ENCODE measurements around the gene SLC25A36.

Gene SLC25A36

DNA sequence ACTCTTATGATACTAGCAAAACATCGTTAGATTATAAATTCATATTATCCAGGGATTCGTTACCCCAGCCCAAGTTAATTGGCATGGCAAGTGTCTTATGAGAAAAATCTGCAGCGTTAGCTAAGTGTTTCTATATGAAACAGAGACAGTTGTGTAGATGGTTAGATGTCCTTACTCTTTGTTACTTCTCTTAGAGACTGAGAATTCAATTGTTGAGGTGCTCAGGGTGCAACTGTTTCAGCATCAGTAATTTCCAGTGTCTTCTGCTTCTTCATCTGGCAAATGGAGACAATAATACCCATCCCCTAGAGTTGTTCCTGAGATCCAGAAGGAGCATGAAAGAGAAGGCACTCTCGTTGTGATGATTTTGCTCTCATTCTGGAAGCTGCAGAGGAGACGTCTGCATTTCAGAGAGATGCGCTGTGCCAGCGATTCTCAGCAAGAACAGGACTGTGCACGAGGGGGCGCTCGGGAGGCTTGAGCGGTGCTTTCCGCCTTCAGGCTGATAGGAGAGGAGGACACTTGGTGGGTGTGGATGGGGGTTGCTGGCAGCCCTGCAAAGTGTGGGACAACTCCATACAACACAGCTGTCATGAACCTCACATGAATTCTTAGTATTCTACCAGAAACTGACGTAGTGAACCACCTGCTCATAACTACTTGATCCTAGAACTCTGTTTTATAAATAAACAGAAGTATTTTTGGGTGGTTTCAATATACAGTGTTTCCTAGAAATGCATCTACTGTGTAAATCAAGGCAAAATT, 69.8 kb downstream of the SLC25A36 start:
- H4K8ac ChIP-seq (ENCODE audit: low read depth, low read length): no peak overlapping the region
- H2BK5ac ChIP-seq (ENCODE audit: low read length): no peak overlapping the region
- no peak overlapping the region for H3K4me3 ChIP-seq (ENCODE audit: low read length in 2 of 2)
- H3K4ac ChIP-seq (ENCODE audit: low read length): no peak overlapping the region
- H2AK5ac ChIP-seq (ENCODE audit: low read depth, low read length): no peak overlapping the region
- no peak overlapping the region for H2BK120ac ChIP-seq (ENCODE audit: low read depth, low read length)
- no peak overlapping the region for H3K4me2 ChIP-seq (ENCODE audit: insufficient read depth, low read length, poor library complexity, severe bottlenecking)
- no peak overlapping the region for H4K91ac ChIP-seq (ENCODE audit: low read depth, low read length, poor library complexity)
- H2BK15ac ChIP-seq (ENCODE audit: low read length): no peak overlapping the region
- no CpG with 5 or more reads among the region's 13 CpGs for WGBS, 2 donors (ENCODE audit: extremely low coverage in 2 of 2, insufficient read length in 2 of 2, insufficient replicate concordance in 1 of 2)
- H3K9me3 ChIP-seq (replicated peaks in 1 of 2; ENCODE audit: control insufficient read depth in 2 of 2, insufficient read depth in 1 of 2, low read depth in 1 of 2, low read length in 2 of 2): no peaks in the 10 kb centered on the region
- H3K79me1 ChIP-seq (ENCODE audit: low read depth, low read length): no peaks in the 10 kb centered on the region
- no peak overlapping the region for H2BK12ac ChIP-seq (ENCODE audit: low read length)
- peaks cover 2 to 4% of the 10 kb centered on the region in 2 donors for H3K4me1 ChIP-seq (ENCODE audit: control insufficient read depth in 2 of 2, insufficient read depth in 1 of 2, low read depth in 1 of 2, low read length in 2 of 2)
- H3K18ac ChIP-seq (ENCODE audit: low read length): no peak overlapping the region
- no peak overlapping the region for H3K23ac ChIP-seq (ENCODE audit: low read depth, low read length, poor library complexity)
- H2AFZ ChIP-seq (ENCODE audit: low read length): peak overlapping the region; percentile 83
- H3K27me3 ChIP-seq (ENCODE audit: control insufficient read depth in 3 of 3, insufficient read depth in 3 of 3, low read depth in 1 of 3, low read length in 3 of 3): no peaks in the 10 kb centered on the region
- no peak overlapping the region for H3K27ac ChIP-seq (replicated peaks; ENCODE audit: low read length)
- H3K36me3 ChIP-seq (replicated peaks in 1 of 2; ENCODE audit: control insufficient read depth in 2 of 2, insufficient read depth in 2 of 2, low read length in 2 of 2): no peaks in the 10 kb centered on the region
- no peak overlapping the region for H3K9ac ChIP-seq (ENCODE audit: low read depth, low read length, poor library complexity)
- peak; percentile 66 for DNase-seq (ENCODE audit: low spot score)
- H3K14ac ChIP-seq (ENCODE audit: low read length): no peak overlapping the region

DNA sequence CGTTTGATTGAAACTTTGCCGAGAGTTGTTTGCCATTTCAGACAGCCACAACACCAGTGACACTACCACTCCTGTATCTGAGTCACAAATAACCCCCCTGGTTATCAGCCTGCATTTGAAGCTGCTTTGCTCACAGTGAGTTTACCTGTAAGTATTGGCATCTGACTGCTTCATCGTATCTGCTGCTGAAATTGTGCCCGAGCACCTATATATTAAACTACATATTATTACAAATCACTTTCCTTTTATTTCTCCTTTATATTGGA, 70.3 kb downstream of the SLC25A36 start:
- Histone ChIP-seq H3K14ac (ENCODE audit: low read length) (no peak overlapping the region), H2AK5ac (ENCODE audit: low read depth, low read length) (no peak overlapping the region), H3K36me3 (replicated peaks in 1 of 2; ENCODE audit: control insufficient read depth in 2 of 2, insufficient read depth in 2 of 2, low read length in 2 of 2) (no peaks in the 10 kb centered on the region), H3K18ac (ENCODE audit: low read length) (no peak overlapping the region), H3K9me3 (replicated peaks in 1 of 2; ENCODE audit: control insufficient read depth in 2 of 2, insufficient read depth in 1 of 2, low read depth in 1 of 2, low read length in 2 of 2) (no peaks in the 10 kb centered on the region), H2BK15ac (ENCODE audit: low read length) (no peak overlapping the region), H3K27ac (replicated peaks; ENCODE audit: low read length) (no peak overlapping the region), H2BK12ac (ENCODE audit: low read length) (no peak overlapping the region), H4K91ac (ENCODE audit: low read depth, low read length, poor library complexity) (no peak overlapping the region), H4K8ac (ENCODE audit: low read depth, low read length) (no peak overlapping the region), H2AFZ (ENCODE audit: low read length) (peak overlapping the region; percentile 83), H2BK120ac (ENCODE audit: low read depth, low read length) (no peak overlapping the region), H3K23ac (ENCODE audit: low read depth, low read length, poor library complexity) (no peak overlapping the region), H2BK5ac (ENCODE audit: low read length) (no peak overlapping the region), H3K27me3 (ENCODE audit: control insufficient read depth in 3 of 3, insufficient read depth in 3 of 3, low read depth in 1 of 3, low read length in 3 of 3) (no peaks in the 10 kb centered on the region), H3K9ac (ENCODE audit: low read depth, low read length, poor library complexity) (no peak overlapping the region), H3K4ac (ENCODE audit: low read length) (no peak overlapping the region), H3K4me1 (ENCODE audit: control insufficient read depth in 2 of 2, insufficient read depth in 1 of 2, low read depth in 1 of 2, low read length in 2 of 2) (peaks cover 2 to 4% of the 10 kb centered on the region in 2 donors), H3K79me1 (ENCODE audit: low read depth, low read length) (no peaks in the 10 kb centered on the region), H3K4me3 (ENCODE audit: low read length in 2 of 2) (no peak overlapping the region), H3K4me2 (ENCODE audit: insufficient read depth, low read length, poor library complexity, severe bottlenecking) (no peak overlapping the region)
- WGBS, 2 donors (ENCODE audit: extremely low coverage in 2 of 2, insufficient read length in 2 of 2, insufficient replicate concordance in 1 of 2): no CpG with 5 or more reads among the region's 4 CpGs
- DNase-seq (ENCODE audit: low spot score): no peak

DNA sequence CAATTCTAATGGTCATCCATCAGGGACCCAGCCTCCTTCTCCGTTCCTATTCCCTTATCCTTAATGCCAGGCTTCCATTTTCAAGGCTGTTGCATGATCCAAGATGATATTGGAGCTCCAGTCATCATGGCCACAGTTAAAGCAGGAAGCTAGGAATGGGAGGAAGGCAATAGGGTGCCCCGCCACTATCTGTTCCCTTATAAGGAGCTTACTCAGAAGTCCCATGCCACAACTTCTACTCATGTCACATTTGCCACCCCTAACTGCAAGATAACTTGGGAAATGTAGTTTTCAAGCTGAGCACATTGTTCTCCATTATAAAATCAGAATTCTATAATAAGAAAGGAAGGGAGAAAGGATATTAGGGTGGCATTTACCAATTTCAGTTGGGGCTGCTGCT, 70.9 kb downstream of the SLC25A36 start:
- no peak overlapping the region for H3K18ac ChIP-seq (ENCODE audit: low read length)
- H2BK5ac ChIP-seq (ENCODE audit: low read length): no peak overlapping the region
- no peak overlapping the region for H3K9ac ChIP-seq (ENCODE audit: low read depth, low read length, poor library complexity)
- H3K4me2 ChIP-seq (ENCODE audit: insufficient read depth, low read length, poor library complexity, severe bottlenecking): no peak overlapping the region
- no peak overlapping the region for H2AK5ac ChIP-seq (ENCODE audit: low read depth, low read length)
- H3K27ac ChIP-seq (replicated peaks; ENCODE audit: low read length): no peak overlapping the region
- no peak overlapping the region for H2AFZ ChIP-seq (ENCODE audit: low read length)
- H3K4me3 ChIP-seq (ENCODE audit: low read length in 2 of 2): no peak overlapping the region
- no peak overlapping the region for H3K14ac ChIP-seq (ENCODE audit: low read length)
- H3K4ac ChIP-seq (ENCODE audit: low read length): no peak overlapping the region
- no peak overlapping the region for H2BK15ac ChIP-seq (ENCODE audit: low read length)
- no peak for DNase-seq (ENCODE audit: low spot score)
- no peak overlapping the region for H4K91ac ChIP-seq (ENCODE audit: low read depth, low read length, poor library complexity)
- no peaks in the 10 kb centered on the region for H3K79me1 ChIP-seq (ENCODE audit: low read depth, low read length)
- H3K27me3 ChIP-seq (ENCODE audit: control insufficient read depth in 3 of 3, insufficient read depth in 3 of 3, low read depth in 1 of 3, low read length in 3 of 3): no peaks in the 10 kb centered on the region
- H3K36me3 ChIP-seq (replicated peaks in 1 of 2; ENCODE audit: control insufficient read depth in 2 of 2, insufficient read depth in 2 of 2, low read length in 2 of 2): no peaks in the 10 kb centered on the region
- peaks cover 2 to 4% of the 10 kb centered on the region in 2 donors for H3K4me1 ChIP-seq (ENCODE audit: control insufficient read depth in 2 of 2, insufficient read depth in 1 of 2, low read depth in 1 of 2, low read length in 2 of 2)
- no peak overlapping the region for H2BK12ac ChIP-seq (ENCODE audit: low read length)
- no peak overlapping the region for H3K23ac ChIP-seq (ENCODE audit: low read depth, low read length, poor library complexity)
- no CpG with 5 or more reads among the region's 2 CpGs for WGBS, 2 donors (ENCODE audit: extremely low coverage in 2 of 2, insufficient read length in 2 of 2, insufficient replicate concordance in 1 of 2)
- no peaks in the 10 kb centered on the region for H3K9me3 ChIP-seq (replicated peaks in 1 of 2; ENCODE audit: control insufficient read depth in 2 of 2, insufficient read depth in 1 of 2, low read depth in 1 of 2, low read length in 2 of 2)
- no peak overlapping the region for H2BK120ac ChIP-seq (ENCODE audit: low read depth, low read length)
- no peak overlapping the region for H4K8ac ChIP-seq (ENCODE audit: low read depth, low read length)

DNA sequence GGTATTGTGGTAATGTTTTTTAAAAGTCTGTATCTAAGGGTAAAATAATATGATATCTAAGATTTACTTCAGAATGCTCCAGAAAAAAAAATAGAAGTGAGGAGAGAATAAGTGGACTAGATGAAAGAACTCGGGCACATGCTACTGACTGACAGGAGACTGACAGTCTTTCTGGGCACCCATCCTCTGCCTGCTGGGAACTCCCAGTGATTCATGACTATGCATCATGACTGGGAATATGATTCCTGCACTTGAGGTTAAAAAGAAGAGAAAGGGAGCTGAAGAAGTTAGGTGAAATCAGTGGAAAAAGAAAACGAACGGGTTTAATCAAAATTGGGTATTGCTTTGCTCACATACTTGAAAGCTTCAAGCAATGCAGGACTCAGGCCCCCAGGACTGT, 73.8 kb downstream of the SLC25A36 start:
- Histone ChIP-seq H4K91ac (ENCODE audit: low read depth, low read length, poor library complexity) (no peak overlapping the region), H2BK5ac (ENCODE audit: low read length) (no peak overlapping the region), H3K23ac (ENCODE audit: low read depth, low read length, poor library complexity) (no peak overlapping the region), H3K4ac (ENCODE audit: low read length) (no peak overlapping the region), H3K27me3 (ENCODE audit: control insufficient read depth in 3 of 3, insufficient read depth in 3 of 3, low read depth in 1 of 3, low read length in 3 of 3) (no peaks in the 10 kb centered on the region), H3K14ac (ENCODE audit: low read length) (no peak overlapping the region), H2AFZ (ENCODE audit: low read length) (no peak overlapping the region), H3K4me1 (ENCODE audit: control insufficient read depth in 2 of 2, insufficient read depth in 1 of 2, low read depth in 1 of 2, low read length in 2 of 2) (peaks cover 2 to 4% of the 10 kb centered on the region in 2 donors), H3K9me3 (replicated peaks in 1 of 2; ENCODE audit: control insufficient read depth in 2 of 2, insufficient read depth in 1 of 2, low read depth in 1 of 2, low read length in 2 of 2) (no peaks in the 10 kb centered on the region), H2BK15ac (ENCODE audit: low read length) (no peak overlapping the region), H2BK12ac (ENCODE audit: low read length) (no peak overlapping the region), H3K36me3 (replicated peaks in 1 of 2; ENCODE audit: control insufficient read depth in 2 of 2, insufficient read depth in 2 of 2, low read length in 2 of 2) (no peaks in the 10 kb centered on the region), H3K27ac (replicated peaks; ENCODE audit: low read length) (no peak overlapping the region), H3K9ac (ENCODE audit: low read depth, low read length, poor library complexity) (no peak overlapping the region), H4K8ac (ENCODE audit: low read depth, low read length) (no peak overlapping the region), H2BK120ac (ENCODE audit: low read depth, low read length) (no peak overlapping the region), H3K4me2 (ENCODE audit: insufficient read depth, low read length, poor library complexity, severe bottlenecking) (no peak overlapping the region), H3K4me3 (ENCODE audit: low read length in 2 of 2) (no peak overlapping the region), H2AK5ac (ENCODE audit: low read depth, low read length) (no peak overlapping the region), H3K79me1 (ENCODE audit: low read depth, low read length) (no peaks in the 10 kb centered on the region), H3K18ac (ENCODE audit: low read length) (no peak overlapping the region)
- WGBS, 2 donors (ENCODE audit: extremely low coverage in 2 of 2, insufficient read length in 2 of 2, insufficient replicate concordance in 1 of 2): no CpG with 5 or more reads among the region's 3 CpGs
- no peak for DNase-seq (ENCODE audit: low spot score)

Data from neuronal stem cell (in vitro differentiated cells).